HG02981 (cell line): Measurements from ENCODE around the gene NPC2.
"Not testable (repeated sequence)": the region's sequence is repeated elsewhere in the genome, so short reads cannot be mapped to it uniquely, and the experiment has no call there.

Source experiments
- ATAC-seq: cut with Tn5 transposase; IDR thresholded peaks from one replicate; pipeline ENCODE4 v1.9.1; 2021; ENCODE audit warnings: mild to moderate bottlenecking, moderate library complexity; ENCODE audit not compliant: unreplicated experiment

NPC2 gene

GRCh38 chr14:74472601-74473000 is 20.5 kb downstream of the NPC2 start:
- ATAC-seq, result no peak

- no peak for ATAC-seq
Observed at GRCh38 chr14:74469548-74470518, 23.3 kb downstream of the NPC2 start.

GRCh38 chr14:74468513-74468912 is 24.6 kb downstream of the NPC2 start:
- ATAC-seq, result no peak

DNA sequence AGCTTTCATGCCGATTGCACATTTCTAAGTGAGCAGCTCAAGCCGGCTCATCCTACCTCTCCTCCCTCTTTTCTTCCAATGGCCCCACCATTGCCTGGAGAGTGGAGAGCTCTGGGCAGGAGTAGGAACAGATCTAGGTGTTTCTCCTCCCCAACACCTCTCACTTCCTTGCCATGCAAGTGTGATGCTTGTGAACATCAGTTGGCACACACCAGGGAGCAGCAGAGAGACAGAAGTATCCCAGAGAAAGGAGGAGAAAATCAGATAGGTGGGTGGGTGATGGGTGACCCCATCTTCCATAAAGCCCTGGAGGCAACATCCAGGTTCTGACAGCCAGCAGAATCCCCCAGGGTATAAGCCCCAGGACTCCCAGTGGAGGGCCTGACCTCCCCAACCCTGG is 27.8 kb downstream of the NPC2 start:
- ATAC-seq, result no peak

GRCh38 chr14:74464785-74465184 is 28.3 kb downstream of the NPC2 start:
- no peak for ATAC-seq

- ATAC-seq, result no peak
Observed at GRCh38 chr14:74463697-74464096, 29.4 kb downstream of the NPC2 start.

GRCh38 chr14:74462993-74463392 is 30.1 kb downstream of the NPC2 start:
- no peak for ATAC-seq

DNA sequence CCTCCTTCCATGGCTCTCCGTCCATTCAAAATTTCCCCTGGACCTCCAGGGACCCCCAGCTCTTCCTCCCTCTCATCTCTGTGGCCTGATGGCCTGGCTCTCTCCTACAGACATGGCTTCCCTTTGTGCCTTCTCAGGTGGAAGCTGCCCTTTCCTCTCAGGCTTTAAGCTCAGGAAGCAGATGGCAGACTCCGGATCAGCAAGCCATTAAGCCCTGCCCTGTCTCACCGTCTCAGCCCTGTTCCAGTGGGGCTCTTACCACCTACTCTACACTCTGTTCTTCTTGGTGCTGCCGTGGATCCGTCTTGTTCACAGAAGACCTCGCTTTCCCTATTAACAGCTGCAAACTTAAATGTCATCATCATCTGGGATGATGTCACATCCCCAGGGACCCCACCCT is 33.1 kb downstream of the NPC2 start:
- ATAC-seq, result no peak

- ATAC-seq, result no peak
Observed at GRCh38 chr14:74459289-74459946, 33.7 kb downstream of the NPC2 start.

DNA sequence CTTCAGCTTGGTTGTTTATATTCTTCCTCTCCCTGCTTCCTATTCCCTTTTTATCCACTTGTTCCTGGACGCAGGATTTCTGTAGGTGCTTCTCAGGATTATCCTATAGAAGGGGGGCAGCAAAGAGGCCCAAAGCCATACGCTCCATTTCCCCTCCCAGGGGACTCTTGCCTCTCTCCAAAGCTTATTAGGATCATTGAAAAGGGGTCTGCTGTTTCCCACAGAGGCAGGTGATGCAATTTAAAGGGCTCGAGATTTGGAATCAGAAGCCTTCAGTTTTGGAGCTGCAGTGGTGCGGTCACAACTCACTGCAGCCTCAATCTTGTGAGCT is 35.6 kb downstream of the NPC2 start:
- no peak for ATAC-seq

DNA sequence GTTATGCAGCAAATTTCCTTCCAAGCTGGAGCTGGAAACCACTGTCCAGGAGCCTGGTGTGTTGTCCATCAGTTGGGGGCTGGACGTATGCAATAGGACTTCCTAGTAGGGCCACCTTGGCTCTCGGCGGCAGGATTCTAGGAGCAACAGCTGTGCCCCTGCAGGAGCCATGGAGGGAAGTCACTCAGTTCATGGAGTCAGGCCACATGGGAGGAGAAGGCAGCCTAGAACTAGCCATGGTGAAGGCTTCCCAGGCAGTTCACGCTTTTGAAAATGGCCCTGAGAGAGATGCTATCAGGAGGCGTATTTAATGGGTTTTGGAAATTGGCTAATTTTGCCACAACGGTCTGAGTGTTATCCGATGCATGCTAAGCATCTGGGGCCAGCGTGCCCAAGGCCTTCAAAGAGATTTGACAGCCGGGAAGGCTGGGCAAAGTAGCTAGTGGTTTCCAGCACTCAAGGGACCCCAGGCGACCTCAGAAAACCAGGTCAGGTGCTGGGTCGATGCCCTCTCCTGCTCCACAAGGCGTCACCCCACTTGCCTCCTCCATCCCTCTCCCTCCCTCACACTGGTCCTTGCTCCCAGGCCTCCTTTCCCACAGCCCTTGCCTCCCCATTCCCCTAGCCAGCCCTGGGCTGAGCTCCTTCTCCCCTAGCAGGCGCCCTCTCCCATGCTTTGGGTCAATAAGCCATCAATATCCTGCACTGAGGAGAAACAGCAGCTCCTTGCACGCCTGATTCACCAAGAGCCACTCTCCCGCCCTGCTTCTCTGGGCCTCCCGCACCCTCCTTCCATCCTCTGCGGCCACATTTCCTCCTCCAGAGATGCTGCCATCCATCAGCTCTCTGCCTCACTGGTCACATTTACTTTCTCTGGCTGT is 36.2 kb downstream of the NPC2 start:
- ATAC-seq, result no peak

DNA sequence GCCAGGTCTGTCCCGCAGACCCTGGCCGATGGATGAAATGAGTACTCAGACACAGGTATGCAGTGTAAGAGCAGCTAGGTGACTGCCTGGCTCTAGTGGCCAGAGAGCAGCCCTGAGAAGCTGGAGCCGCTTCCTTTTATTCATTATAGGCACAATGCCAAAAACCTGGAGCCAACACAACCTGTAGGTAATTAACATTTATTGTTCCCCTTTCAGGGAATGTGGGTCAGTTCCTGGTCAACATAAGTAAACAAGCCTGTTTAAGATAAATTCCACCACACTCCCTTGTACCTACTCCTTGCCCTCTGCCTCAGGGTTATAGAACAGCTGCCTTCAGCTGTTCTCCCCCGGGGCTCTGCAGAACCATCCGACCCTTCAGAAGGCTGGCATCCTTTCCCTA is 38.7 kb downstream of the NPC2 start:
- ATAC-seq, result not testable (repeated sequence)

DNA sequence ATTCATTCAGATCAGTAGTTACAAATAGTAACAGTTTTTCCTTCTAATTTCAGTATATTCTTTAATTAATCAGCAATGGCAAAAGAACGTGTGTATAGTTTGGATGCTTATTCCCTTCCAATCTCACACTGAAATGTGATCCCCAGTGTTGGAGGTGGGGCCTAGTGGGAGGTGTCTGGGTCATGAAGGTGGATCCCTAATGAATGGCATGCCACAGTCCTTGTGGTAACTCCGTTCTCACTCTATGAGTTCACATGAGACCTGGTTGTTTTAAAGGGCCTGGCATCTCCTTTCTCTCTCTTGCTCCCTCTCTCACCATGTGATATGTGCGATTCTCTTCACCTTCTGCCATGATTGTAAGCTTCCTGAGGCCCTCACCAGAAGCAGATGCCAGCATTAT is 48.2 kb downstream of the NPC2 start:
- no peak for ATAC-seq

DNA sequence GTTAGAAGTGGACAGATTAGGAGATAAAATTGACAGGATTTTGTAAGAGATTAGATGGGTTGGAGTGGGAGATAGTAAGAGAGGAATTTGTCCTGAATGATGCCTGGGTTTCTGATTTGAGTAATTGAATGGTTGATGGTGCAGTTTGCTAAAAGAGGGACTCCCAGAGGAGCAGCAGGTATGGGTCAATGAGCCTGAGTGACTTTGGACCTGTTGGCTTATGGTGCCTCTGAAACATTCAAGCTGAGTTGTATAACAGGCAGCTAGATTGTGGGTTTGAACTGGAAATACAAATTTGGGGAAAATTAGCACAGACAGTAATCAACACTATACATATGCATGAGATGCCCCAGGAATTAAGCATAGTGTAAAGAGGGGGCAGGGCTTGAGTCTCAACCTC is 50.3 kb downstream of the NPC2 start:
- no peak for ATAC-seq

DNA sequence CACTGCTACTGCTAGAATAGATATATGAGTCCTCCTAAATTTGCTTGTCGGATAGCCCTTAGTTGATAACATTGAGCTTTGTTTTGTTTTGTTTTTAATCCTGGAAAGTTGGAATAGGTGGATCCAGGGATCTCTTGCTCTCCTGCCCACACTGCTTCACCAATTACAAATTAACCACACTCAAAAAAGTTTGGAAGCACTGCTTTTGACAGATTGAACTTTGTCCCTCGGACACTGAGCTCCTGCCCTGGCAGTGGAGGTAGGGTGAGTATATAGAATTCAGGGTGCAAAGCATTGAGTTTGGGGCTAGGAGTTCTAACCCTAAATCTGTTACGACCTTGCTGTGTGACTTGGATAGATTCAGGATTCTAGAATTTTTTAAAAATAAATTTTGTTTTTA is 52.0 kb downstream of the NPC2 start:
- ATAC-seq, result no peak

DNA sequence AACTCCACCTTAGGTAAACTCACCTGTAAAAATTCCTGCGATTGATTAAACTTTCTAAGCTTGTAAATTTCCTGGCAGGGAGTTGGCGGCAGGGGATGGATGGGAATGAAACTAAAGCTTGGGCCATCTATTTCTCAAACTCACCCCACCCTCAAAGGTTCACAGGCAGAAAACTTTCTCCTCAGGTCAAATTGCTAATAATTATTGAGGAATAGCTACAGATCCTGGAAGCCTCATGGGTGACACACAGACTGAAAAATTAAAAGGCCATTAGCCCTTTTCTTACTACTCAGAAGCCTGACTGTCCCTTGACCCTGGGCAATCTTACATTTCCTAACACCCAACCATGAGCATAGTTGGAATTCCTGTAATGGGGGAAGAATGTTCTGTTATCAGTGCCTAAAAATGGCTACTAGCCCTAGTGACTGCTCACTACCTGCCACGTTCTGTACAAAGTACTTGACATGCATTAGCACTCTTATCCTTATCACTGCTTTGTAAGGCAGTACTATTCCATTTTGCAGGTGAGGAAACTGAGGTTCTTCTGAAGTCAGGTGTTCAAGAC is 54.7 kb downstream of the NPC2 start:
- no peak for ATAC-seq

DNA sequence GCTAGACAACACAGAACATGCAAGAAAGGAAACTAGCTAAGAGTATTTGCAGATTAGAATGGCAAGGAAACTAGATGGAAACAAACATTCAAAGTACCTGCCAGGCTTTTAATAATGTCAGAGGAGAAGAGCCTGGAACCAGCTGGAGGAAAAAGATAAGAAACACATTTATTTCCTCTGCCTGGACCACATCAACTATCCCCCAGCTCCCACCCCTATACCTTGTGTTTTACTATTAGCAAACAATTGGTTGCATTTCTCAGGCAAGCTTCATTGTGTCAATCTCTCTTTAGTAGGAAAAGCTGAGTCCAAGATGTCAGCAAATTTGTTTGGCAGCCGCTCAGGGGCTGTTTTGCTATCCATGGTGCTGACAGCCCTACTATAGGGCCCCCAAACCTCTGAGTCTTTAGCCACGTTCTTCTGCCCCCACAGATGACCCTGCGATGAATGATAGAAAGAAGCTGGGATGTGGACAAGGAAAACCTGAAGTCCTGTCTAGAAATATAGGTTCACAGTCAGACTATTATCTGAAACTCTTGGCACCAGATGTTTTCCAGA is 55.5 kb downstream of the NPC2 start:
- no peak for ATAC-seq

- ATAC-seq, result no peak
Observed at GRCh38 chr14:74434294-74434693, 58.8 kb downstream of the NPC2 start.

- no peak for ATAC-seq
Observed at GRCh38 chr14:74429991-74430390, 63.1 kb downstream of the NPC2 start.
